Thymus (tissue), 11 donors: Measurements from ENCODE around the gene TCHP. TPM values are rescaled to one million over a fixed set of nuclear protein-coding genes. Genes with fewer than 3 reads are reported as not detected.

Source experiments
- DNase-seq, 9 donors: peaks; one replicate each; pipeline ENCODE4 v3.0.0-alpha.2; 2013; ENCODE audit warnings: low spot score in 9 of 9, low read depth in 6 of 9, missing footprints in 1 of 9
- H3K27ac ChIP-seq, 2 donors: one replicate each; pipeline ENCODE4 v1.5.1; 2013; ENCODE audit warnings: control low read depth in 1 of 2, low read depth in 1 of 2, low read length in 1 of 2, mild to moderate bottlenecking in 1 of 2, moderate library complexity in 1 of 2
- H3K27me3 ChIP-seq, 2 donors: one replicate each; pipeline ENCODE4 v1.5.1; 2013; ENCODE audit warnings: low read length in 1 of 2; ENCODE audit not compliant: control insufficient read depth in 2 of 2, insufficient read depth in 1 of 2
- H3K36me3 ChIP-seq, 2 donors: one replicate each; pipeline ENCODE4 v1.5.1; 2013; ENCODE audit warnings: low read length in 1 of 2, mild to moderate bottlenecking in 1 of 2, moderate library complexity in 1 of 2; ENCODE audit not compliant: control insufficient read depth in 2 of 2, insufficient read depth in 2 of 2
- H3K4me1 ChIP-seq, 2 donors: one replicate each; pipeline ENCODE4 v1.5.1; 2013; ENCODE audit warnings: low read length in 2 of 2; ENCODE audit not compliant: control insufficient read depth in 2 of 2, insufficient read depth in 2 of 2
- H3K4me3 ChIP-seq, 2 donors: one replicate each; pipeline ENCODE4 v1.5.1; 2013; ENCODE audit warnings: low read length in 2 of 2, control low read depth in 1 of 2, mild to moderate bottlenecking in 1 of 2
- H3K9me3 ChIP-seq, 2 donors: one replicate each; pipeline ENCODE4 v1.5.1; 2013; ENCODE audit warnings: low read length in 1 of 2, mild to moderate bottlenecking in 1 of 2; ENCODE audit not compliant: control insufficient read depth in 2 of 2, insufficient read depth in 1 of 2
- whole genome bisulfite sequencing: extraction: QIAGEN DNeasy Blood & Tissue Kit; methylation state at CpG from one replicate; pipeline ENCODE4 v1.1.7; 2013; 5-methylcytosine and 5-hydroxymethylcytosine counted together
- polyA plus RNA-seq: library from polyadenylated mRNA; stranded (reverse); fragments of 200-250 nt; gene quantifications from one replicate; pipeline ENCODE4 v1.2.3, GENCODE V29; 2013
- total RNA-seq: library from RNA; stranded (reverse); fragments of 120-200 nt; gene quantifications from one replicate; pipeline ENCODE4 v1.2.4, GENCODE V29; 2013
- donor health status: healthy.

TCHP gene
- total and polyA plus RNA-seq, 2 donors = 8.0 to 10.0 TPM

GRCh38 chr12:109915171-109916040 is 15.3 kb downstream of the TCHP start:
- WGBS = 96% methylated on average over 26 of the region's 26 CpGs
- Histone ChIP-seq H3K4me1 (no peaks in the 10 kb centered on the region), H3K27ac (no peak overlapping the region), H3K4me3 (no peak overlapping the region), H3K9me3 (no peaks in the 10 kb centered on the region), H3K36me3 (peaks cover 73 to 74% of the 10 kb centered on the region in 2 donors), H3K27me3 (no peaks in the 10 kb centered on the region)
- no peak for DNase-seq

DNA sequence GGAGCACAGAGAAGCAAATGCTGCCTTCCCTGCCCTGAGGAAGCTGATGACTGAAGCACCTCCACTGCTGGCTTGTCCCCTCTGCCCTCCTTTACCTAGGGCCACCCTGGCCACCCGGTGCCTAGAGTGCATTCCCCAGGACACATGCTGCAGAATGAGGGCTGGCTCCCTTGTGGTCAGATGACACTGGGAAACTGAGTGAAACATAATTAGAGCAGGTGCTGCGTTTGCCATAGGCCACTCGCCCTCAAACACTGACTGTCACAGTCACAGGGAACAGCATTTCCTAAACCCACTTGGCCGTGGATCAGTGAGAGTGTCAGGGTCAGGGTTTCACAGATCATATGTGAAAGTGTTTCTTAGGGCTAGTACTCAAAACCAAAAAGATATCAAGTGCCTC is 16.0 kb downstream of the TCHP start:
- Histone ChIP-seq H3K4me1 (no peaks in the 10 kb centered on the region), H3K27ac (no peak overlapping the region), H3K36me3 (peaks cover 72 to 74% of the 10 kb centered on the region in 2 donors), H3K4me3 (no peak overlapping the region), H3K27me3 (no peaks in the 10 kb centered on the region), H3K9me3 (no peaks in the 10 kb centered on the region)
- WGBS = 97% methylated on average over 4 of the region's 4 CpGs
- no peak for DNase-seq

DNA sequence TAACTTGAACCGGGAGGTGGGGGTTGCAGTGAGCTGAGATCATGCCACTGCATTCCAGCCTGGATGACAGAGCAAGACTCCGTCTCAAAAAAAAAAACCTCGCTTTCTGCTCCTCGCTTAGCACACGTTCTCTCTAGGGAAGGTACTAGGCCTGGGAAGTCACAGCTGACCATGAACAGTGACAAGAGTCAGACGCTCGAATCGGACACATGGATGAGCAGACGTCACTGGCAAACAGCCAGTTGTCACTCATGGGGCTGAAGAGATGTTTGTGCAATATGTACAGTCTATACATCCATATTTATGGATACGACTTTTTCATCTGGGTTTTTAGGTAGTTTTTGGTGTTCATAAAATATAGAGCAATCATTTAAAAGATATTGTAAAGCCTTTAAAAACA is 19.4 kb downstream of the TCHP start:
- H3K4me1 ChIP-seq = no peaks in the 10 kb centered on the region
- no peak for DNase-seq
- no peaks in the 10 kb centered on the region for H3K9me3 ChIP-seq
- WGBS = 95% methylated on average over 10 of the region's 10 CpGs
- H3K4me3 ChIP-seq = no peak overlapping the region
- no peak overlapping the region for H3K27ac ChIP-seq
- H3K36me3 ChIP-seq = peaks cover 59 to 75% of the 10 kb centered on the region in 2 donors
- H3K27me3 ChIP-seq = no peaks in the 10 kb centered on the region

GRCh38 chr12:109920261-109920780 is 20.2 kb downstream of the TCHP start:
- H3K27ac ChIP-seq = no peak overlapping the region
- H3K4me3 ChIP-seq = no peak overlapping the region
- H3K9me3 ChIP-seq = no peaks in the 10 kb centered on the region
- H3K4me1 ChIP-seq = no peaks in the 10 kb centered on the region
- no peaks in the 10 kb centered on the region for H3K27me3 ChIP-seq
- 99% methylated on average over 11 of the region's 11 CpGs for WGBS
- DNase-seq = no peak
- H3K36me3 ChIP-seq = peaks cover 51 to 67% of the 10 kb centered on the region in 2 donors

GRCh38 chr12:109921982-109922381 is 21.9 kb downstream of the TCHP start:
- Histone ChIP-seq H3K27me3 (no peaks in the 10 kb centered on the region), H3K4me1 (no peaks in the 10 kb centered on the region), H3K4me3 (no peak overlapping the region), H3K27ac (no peak overlapping the region), H3K9me3 (no peaks in the 10 kb centered on the region), H3K36me3 (peaks cover 43 to 60% of the 10 kb centered on the region in 2 donors)
- WGBS = 94% methylated on average over 4 of the region's 4 CpGs
- DNase-seq = no peak

DNA sequence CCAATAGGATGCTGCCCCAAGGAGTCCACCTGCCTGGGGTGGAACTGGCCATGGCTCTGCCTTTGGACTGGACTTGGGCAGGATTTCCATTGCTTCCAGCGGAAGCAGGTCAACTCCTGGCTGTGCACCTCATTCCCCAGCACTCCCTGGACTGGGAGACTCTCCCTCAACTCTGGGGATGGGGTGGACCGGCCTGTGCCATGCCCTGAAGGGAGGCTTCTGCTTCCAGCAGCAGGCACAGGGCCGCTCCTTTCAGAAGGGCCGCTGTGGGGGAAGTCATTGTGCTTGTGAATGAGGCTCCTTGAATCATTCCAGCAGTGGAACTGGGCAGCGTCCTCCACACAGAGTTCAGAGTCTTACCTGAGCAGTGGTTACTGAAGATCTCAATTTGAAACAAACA is 23.0 kb downstream of the TCHP start:
- H3K4me3 ChIP-seq = no peak overlapping the region
- no peak for DNase-seq
- peaks cover 35 to 50% of the 10 kb centered on the region in 2 donors for H3K36me3 ChIP-seq
- H3K9me3 ChIP-seq = no peaks in the 10 kb centered on the region
- WGBS = 98% methylated on average over 5 of the region's 5 CpGs
- no peaks in the 10 kb centered on the region for H3K4me1 ChIP-seq
- no peak overlapping the region for H3K27ac ChIP-seq
- no peaks in the 10 kb centered on the region for H3K27me3 ChIP-seq

DNA sequence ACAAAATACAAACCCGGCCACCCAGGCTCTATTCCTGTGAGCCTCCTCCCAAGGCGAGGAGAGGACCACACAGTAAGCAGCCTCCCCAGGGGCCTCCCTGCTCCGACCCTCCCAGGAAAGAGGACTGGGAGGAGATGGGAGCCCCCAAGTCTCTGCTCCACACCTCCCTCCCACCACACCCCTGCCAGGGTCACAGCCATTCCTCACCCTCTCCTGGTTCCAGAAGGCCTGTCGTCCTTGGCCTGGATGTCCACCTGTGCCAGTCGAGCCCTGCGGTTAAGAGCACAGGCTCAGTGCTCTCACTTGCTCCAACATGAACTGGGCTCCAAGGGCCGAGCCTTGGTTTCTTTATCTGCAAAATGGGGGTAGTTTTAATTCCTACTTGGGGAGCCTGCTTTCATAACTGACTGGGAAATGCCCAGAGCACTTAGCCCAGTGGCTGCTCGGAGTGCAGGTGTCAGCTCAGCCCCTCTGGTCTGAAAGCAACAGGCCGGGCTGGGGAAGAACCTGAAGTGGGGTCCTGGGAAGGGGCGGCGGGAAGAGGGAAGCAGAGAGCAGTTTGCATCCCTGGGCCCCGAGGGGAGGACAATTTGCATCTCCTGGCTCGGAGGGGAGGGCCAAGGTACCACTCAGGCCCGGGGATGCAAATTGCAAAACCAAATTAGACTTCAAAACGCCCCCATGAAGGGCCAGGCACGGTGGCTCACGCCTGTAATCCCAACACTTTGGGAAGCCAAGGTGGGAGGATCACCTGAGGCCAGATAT is 23.6 kb downstream of the TCHP start:
- Histone ChIP-seq H3K4me1 (no peaks in the 10 kb centered on the region), H3K36me3 (peaks cover 36 to 47% of the 10 kb centered on the region in 2 donors), H3K9me3 (no peaks in the 10 kb centered on the region), H3K27ac (no peak overlapping the region), H3K27me3 (no peaks in the 10 kb centered on the region), H3K4me3 (no peak overlapping the region)
- 98% methylated on average over 17 of the region's 17 CpGs for WGBS
- no peak for DNase-seq

DNA sequence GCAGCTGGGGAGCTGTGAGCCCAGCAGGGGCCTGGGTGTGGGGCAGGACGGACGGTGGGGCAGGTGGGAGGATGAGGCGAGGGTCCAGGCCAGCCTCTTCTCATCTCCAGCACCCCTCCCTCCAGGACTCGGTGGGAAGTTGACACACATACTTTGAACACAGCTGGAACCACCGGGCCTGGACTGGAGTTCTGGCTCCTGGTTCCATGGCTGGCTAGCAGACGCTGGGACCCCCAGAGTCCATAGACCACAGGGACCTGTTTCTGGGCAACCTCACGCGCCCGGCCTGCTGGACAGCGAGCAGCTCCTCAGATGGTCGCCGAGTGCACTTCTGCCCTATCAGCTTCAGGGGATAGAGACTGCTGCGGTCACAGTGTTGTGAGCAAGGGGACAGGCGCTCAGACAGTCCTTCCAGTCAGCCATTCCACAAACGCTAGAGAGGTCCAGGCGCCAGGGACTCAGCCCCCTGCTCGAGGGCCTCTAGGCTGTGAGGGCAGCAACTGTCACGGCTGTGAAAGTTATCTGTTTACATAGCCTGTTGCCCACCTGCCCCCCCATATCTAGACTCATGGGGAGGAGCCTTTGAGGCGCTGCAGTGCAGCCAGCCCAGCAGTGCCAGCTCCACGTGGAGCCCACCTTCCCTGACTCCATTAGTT is 25.2 kb downstream of the TCHP start:
- Histone ChIP-seq H3K9me3 (no peaks in the 10 kb centered on the region), H3K27me3 (no peaks in the 10 kb centered on the region), H3K4me1 (no peaks in the 10 kb centered on the region), H3K27ac (no peak overlapping the region), H3K4me3 (no peak overlapping the region), H3K36me3 (peaks cover 32 to 43% of the 10 kb centered on the region in 2 donors)
- no peak for DNase-seq
- WGBS = 95% methylated on average over 20 of the region's 20 CpGs
